ENCODE measurements around the gene SLC38A10. TPM values are rescaled to one million over a fixed set of nuclear protein-coding genes. Genes with fewer than 3 reads are reported as not detected.

SLC38A10 gene
- total and polyA plus RNA-seq, 2 of the 13 experiments (the other 11 are each of a cell fraction or from before 2014, with no cell fraction given) = 23.4 to 55.8 TPM

- TF ChIP-seq, protein P1, sequence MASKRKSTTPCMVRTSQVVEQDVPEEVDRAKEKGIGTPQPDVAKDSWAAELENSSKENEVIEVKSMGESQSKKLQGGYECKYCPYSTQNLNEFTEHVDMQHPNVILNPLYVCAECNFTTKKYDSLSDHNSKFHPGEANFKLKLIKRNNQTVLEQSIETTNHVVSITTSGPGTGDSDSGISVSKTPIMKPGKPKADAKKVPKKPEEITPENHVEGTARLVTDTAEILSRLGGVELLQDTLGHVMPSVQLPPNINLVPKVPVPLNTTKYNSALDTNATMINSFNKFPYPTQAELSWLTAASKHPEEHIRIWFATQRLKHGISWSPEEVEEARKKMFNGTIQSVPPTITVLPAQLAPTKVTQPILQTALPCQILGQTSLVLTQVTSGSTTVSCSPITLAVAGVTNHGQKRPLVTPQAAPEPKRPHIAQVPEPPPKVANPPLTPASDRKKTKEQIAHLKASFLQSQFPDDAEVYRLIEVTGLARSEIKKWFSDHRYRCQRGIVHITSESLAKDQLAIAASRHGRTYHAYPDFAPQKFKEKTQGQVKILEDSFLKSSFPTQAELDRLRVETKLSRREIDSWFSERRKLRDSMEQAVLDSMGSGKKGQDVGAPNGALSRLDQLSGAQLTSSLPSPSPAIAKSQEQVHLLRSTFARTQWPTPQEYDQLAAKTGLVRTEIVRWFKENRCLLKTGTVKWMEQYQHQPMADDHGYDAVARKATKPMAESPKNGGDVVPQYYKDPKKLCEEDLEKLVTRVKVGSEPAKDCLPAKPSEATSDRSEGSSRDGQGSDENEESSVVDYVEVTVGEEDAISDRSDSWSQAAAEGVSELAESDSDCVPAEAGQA (IDR thresholded peaks at IDR 0.05; ENCODE audit: low read depth) = no peak
- TF ChIP-seq, protein P1 (CRISPR knock-in tag; IDR thresholded peaks at IDR 0.05; ENCODE audit: borderline replicate concordance) = 0 out of 2 replicates have a peak, but pooled peaks have one; percentile 55
- TF ChIP-seq, protein P2, sequence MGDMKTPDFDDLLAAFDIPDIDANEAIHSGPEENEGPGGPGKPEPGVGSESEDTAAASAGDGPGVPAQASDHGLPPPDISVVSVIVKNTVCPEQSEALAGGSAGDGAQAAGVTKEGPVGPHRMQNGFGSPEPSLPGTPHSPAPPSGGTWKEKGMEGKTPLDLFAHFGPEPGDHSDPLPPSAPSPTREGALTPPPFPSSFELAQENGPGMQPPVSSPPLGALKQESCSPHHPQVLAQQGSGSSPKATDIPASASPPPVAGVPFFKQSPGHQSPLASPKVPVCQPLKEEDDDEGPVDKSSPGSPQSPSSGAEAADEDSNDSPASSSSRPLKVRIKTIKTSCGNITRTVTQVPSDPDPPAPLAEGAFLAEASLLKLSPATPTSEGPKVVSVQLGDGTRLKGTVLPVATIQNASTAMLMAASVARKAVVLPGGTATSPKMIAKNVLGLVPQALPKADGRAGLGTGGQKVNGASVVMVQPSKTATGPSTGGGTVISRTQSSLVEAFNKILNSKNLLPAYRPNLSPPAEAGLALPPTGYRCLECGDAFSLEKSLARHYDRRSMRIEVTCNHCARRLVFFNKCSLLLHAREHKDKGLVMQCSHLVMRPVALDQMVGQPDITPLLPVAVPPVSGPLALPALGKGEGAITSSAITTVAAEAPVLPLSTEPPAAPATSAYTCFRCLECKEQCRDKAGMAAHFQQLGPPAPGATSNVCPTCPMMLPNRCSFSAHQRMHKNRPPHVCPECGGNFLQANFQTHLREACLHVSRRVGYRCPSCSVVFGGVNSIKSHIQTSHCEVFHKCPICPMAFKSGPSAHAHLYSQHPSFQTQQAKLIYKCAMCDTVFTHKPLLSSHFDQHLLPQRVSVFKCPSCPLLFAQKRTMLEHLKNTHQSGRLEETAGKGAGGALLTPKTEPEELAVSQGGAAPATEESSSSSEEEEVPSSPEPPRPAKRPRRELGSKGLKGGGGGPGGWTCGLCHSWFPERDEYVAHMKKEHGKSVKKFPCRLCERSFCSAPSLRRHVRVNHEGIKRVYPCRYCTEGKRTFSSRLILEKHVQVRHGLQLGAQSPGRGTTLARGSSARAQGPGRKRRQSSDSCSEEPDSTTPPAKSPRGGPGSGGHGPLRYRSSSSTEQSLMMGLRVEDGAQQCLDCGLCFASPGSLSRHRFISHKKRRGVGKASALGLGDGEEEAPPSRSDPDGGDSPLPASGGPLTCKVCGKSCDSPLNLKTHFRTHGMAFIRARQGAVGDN (CRISPR knock-in tag; IDR thresholded peaks at IDR 0.05) = peak; percentile 46
- TF ChIP-seq, protein P3, sequence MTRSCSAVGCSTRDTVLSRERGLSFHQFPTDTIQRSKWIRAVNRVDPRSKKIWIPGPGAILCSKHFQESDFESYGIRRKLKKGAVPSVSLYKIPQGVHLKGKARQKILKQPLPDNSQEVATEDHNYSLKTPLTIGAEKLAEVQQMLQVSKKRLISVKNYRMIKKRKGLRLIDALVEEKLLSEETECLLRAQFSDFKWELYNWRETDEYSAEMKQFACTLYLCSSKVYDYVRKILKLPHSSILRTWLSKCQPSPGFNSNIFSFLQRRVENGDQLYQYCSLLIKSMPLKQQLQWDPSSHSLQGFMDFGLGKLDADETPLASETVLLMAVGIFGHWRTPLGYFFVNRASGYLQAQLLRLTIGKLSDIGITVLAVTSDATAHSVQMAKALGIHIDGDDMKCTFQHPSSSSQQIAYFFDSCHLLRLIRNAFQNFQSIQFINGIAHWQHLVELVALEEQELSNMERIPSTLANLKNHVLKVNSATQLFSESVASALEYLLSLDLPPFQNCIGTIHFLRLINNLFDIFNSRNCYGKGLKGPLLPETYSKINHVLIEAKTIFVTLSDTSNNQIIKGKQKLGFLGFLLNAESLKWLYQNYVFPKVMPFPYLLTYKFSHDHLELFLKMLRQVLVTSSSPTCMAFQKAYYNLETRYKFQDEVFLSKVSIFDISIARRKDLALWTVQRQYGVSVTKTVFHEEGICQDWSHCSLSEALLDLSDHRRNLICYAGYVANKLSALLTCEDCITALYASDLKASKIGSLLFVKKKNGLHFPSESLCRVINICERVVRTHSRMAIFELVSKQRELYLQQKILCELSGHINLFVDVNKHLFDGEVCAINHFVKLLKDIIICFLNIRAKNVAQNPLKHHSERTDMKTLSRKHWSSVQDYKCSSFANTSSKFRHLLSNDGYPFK (CRISPR knock-in tag; IDR thresholded peaks at IDR 0.05; ENCODE audit: borderline replicate concordance) = no peak
- TF ChIP-seq DNMT3B (CRISPR knock-in tag; conservative IDR thresholded peaks at IDR 0.05) (no peak), ZNF670 (CRISPR knock-in tag; IDR thresholded peaks at IDR 0.05; ENCODE audit: borderline replicate concordance) (no peak), SP1 (IDR thresholded peaks at IDR 0.05) (no peak), SP1 (CRISPR knock-in tag; IDR thresholded peaks at IDR 0.05) (no peak), CHD4 (IDR thresholded peaks at IDR 0.05; ENCODE audit: borderline replicate concordance, low read length) (no peak), KAT7 (CRISPR knock-in tag; IDR thresholded peaks at IDR 0.05; ENCODE audit: borderline replicate concordance) (0 out of 2 replicates have a peak, but pooled peaks have one; percentile 38), GABPB1 (CRISPR knock-in tag; IDR thresholded peaks at IDR 0.05) (peak; percentile 8; the same call in 1 of the 2 replicates), MAX (IDR thresholded peaks at IDR 0.05) (peak; percentile 36; the same call in 1 of the 2 replicates)
- TF ChIP-seq, protein P4, sequence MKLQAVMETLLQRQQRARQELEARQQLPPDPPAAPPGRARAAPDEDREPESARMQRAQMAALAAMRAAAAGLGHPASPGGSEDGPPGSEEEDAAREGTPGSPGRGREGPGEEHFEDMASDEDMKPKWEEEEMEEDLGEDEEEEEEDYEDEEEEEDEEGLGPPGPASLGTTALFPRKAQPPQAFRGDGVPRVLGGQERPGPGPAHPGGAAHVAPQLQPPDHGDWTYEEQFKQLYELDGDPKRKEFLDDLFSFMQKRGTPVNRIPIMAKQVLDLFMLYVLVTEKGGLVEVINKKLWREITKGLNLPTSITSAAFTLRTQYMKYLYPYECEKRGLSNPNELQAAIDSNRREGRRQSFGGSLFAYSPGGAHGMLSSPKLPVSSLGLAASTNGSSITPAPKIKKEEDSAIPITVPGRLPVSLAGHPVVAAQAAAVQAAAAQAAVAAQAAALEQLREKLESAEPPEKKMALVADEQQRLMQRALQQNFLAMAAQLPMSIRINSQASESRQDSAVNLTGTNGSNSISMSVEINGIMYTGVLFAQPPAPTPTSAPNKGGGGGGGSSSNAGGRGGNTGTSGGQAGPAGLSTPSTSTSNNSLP (IDR thresholded peaks at IDR 0.05; ENCODE audit: low read depth, low read length) = no peak
Observed at GRCh38 chr17:81342269-81343070, 47.4 kb upstream of the SLC38A10 start (continued).

All from HepG2 (cell line).